ENCODE results near the gene CTIF.

Gene CTIF

DNA sequence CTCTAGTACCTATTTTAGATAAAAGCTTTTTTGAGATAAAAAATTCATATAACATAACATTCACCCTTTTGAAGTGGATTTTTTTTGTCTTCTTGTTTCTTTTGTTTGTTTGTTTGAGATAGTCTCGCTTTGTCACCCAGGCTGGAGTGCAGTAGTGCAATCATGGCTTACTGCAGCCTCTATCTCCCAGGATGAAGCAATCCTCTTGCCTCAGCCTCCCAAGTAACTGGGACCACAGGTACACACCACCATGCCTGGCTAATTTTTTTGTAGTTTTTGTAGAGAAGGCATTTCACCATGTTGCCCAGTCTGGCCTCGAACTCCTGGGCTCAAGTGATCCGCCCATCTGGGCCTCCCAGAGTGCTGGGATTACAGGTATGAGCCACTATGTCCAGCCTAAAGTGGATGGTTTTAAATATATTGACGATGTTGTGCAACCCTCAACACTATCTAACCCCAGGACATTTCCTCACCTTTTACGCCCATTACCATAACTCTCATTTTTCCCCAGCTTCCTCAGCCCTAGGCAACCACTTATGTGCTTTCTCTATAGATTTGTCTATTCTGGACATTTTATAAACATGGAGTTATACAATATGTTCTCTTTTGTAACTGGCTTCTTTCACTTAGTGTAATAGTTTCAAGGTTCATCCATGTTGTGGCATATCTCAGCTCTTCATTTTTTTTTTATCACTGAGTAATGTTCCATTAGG is 38.8 kb downstream of the CTIF start:
- FAIRE-seq (no peak), DNase-seq (ENCODE audit: insufficient read length, low spot score) (no peak)
- no peak for TF ChIP-seq POLR2AphosphoS5 (IDR thresholded peaks at IDR 0.05; ENCODE audit: low read depth, low read length)
- no peak for TF ChIP-seq POU2F2 (IDR thresholded peaks at IDR 0.05; ENCODE audit: low read depth, low read length)
- TF ChIP-seq TAF1 (IDR thresholded peaks at IDR 0.05; ENCODE audit: low read depth, low read length), result no peak
- no peak for TF ChIP-seq POLR2A (IDR thresholded peaks at IDR 0.05; ENCODE audit: low read depth, low read length)
- TF ChIP-seq PAX5 (IDR thresholded peaks at IDR 0.05; ENCODE audit: insufficient read depth, low read length, severe bottlenecking), result no peak
- no peak for TF ChIP-seq SPI1 (IDR thresholded peaks at IDR 0.05; ENCODE audit: low read depth, low read length)

DNA sequence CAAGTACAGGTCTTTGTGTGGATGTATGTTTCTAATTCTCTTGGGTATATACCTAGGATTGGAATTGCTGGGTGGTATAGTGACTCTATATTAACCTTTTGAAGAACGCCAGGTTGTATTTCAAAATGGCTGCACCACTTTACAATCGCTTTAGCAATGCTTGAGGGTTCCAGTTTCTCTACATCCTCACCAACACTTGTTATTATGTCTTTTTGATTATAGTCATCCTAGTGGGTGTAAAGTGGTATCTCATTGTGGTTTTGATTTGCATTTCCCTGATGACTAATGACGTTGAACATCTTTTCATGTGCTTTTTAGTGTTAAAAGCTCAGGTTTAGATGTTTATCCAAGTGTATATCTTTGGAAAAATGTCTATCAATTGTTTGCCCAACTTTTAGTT is 39.5 kb downstream of the CTIF start:
- DNase-seq (ENCODE audit: insufficient read length, low spot score), result no peak
- FAIRE-seq, result no peak
- no peak for TF ChIP-seq POLR2AphosphoS5 (IDR thresholded peaks at IDR 0.05; ENCODE audit: low read depth, low read length)
- TF ChIP-seq PAX5 (IDR thresholded peaks at IDR 0.05; ENCODE audit: insufficient read depth, low read length, severe bottlenecking), result no peak
- TF ChIP-seq POLR2A (IDR thresholded peaks at IDR 0.05; ENCODE audit: low read depth, low read length), result no peak
- no peak for TF ChIP-seq TAF1 (IDR thresholded peaks at IDR 0.05; ENCODE audit: low read depth, low read length)
- TF ChIP-seq POU2F2 (IDR thresholded peaks at IDR 0.05; ENCODE audit: low read depth, low read length), result no peak
- no peak for TF ChIP-seq SPI1 (IDR thresholded peaks at IDR 0.05; ENCODE audit: low read depth, low read length)

DNA sequence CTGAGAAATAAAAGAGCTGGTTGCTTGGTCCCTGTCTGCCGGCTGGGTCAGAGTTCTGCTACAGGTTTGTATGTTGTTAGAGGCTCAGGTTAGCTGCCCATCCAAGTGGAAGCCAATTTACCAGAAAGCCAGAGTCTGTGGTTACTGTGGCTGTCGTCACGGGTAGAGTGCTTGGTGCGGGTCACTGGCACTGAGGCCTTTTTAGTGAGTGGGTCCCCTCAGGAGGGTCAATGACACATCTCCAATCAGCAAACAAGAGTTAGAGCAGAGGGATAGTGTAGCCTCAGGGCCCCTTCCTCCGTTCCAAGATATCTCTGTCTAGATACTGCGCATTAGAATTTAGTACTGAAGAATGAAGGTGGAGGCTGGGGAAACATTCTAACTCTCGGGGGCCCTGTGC is 41.2 kb downstream of the CTIF start:
- FAIRE-seq, result no peak
- TF ChIP-seq POU2F2 (IDR thresholded peaks at IDR 0.05; ENCODE audit: low read depth, low read length) (no peak), SPI1 (IDR thresholded peaks at IDR 0.05; ENCODE audit: low read depth, low read length) (no peak), TAF1 (IDR thresholded peaks at IDR 0.05; ENCODE audit: low read depth, low read length) (no peak)

DNA sequence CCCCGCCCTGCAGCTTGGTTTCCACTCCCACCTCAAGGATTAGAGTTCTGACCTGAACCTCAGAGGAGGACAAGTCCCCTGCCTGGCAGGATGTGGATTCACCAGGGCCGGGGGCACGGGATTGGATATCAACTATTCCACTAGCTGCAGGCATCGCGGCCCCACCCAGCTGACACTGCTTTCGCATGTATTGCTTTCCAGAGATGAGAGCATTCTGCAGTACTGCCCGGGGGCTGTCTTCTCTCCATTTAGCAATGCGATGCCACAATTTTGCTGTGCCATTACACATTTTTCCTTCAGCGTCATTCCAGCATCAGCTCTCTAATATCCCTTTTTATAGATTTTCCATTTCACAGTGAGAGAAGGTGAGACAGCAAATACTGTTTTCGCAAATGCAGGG is 42.0 kb downstream of the CTIF start:
- DNase-seq (ENCODE audit: insufficient read length, low spot score) (no peak), FAIRE-seq (no peak)
- no peak for TF ChIP-seq TAF1 (IDR thresholded peaks at IDR 0.05; ENCODE audit: low read depth, low read length)
- no peak for TF ChIP-seq POLR2A (IDR thresholded peaks at IDR 0.05; ENCODE audit: low read depth, low read length)
- no peak for TF ChIP-seq PAX5 (IDR thresholded peaks at IDR 0.05; ENCODE audit: insufficient read depth, low read length, severe bottlenecking)
- TF ChIP-seq POLR2AphosphoS5 (IDR thresholded peaks at IDR 0.05; ENCODE audit: low read depth, low read length), result no peak
- TF ChIP-seq SPI1 (IDR thresholded peaks at IDR 0.05; ENCODE audit: low read depth, low read length), result no peak
- no peak for TF ChIP-seq POU2F2 (IDR thresholded peaks at IDR 0.05; ENCODE audit: low read depth, low read length)

More for the DNA sequence above, 41.2 kb downstream of the CTIF start:
- no peak for DNase-seq (ENCODE audit: insufficient read length, low spot score)

DNA sequence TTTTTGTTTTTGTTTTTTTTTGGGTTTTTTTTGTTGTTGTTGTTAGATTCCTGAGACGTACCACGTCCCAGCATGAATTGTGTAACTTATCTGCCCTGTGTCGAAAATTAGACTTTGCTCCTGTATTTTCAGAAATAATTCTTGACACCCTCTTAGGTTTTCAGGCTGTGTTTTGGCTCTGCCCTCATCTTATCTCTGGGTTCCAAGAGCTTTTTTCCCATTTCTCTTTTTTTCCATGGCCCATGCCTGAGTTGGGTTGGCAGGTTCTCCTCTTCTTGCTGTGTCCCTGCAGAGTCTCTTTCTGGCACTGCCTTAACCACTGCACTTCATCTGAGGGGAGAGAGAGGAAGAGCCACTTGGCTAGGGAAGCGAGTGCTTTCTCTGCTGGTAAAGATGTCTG is 42.4 kb downstream of the CTIF start:
- no peak for FAIRE-seq
- no peak for DNase-seq (ENCODE audit: insufficient read length, low spot score)
- TF ChIP-seq SPI1 (IDR thresholded peaks at IDR 0.05; ENCODE audit: low read depth, low read length), result no peak
- TF ChIP-seq TAF1 (IDR thresholded peaks at IDR 0.05; ENCODE audit: low read depth, low read length), result no peak
- no peak for TF ChIP-seq PAX5 (IDR thresholded peaks at IDR 0.05; ENCODE audit: insufficient read depth, low read length, severe bottlenecking)

DNA sequence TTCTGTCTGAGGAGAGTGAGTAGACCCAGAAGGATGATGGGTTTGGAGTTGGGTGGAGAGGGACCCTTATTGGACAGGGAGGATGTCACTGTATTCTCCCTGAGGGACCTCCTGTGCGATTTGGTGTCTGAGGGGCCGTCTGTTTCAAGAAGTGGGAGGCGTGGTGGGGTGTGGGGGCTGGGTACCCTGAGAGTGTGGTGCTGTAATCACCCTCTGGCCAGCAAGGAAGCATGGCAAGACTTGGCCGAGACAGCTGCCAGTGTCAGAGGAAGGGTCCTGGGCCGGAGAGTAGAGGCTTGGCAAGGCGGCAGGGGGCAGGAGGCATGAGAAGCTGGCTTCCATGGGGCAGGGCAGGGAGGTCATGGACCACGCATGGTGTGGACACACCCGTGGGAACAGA is 43.1 kb downstream of the CTIF start:
- no peak for DNase-seq (ENCODE audit: insufficient read length, low spot score)
- FAIRE-seq, result no peak
- TF ChIP-seq POLR2AphosphoS5 (IDR thresholded peaks at IDR 0.05; ENCODE audit: low read depth, low read length) (no peak), TAF1 (IDR thresholded peaks at IDR 0.05; ENCODE audit: low read depth, low read length) (no peak), POU2F2 (IDR thresholded peaks at IDR 0.05; ENCODE audit: low read depth, low read length) (no peak), SPI1 (IDR thresholded peaks at IDR 0.05; ENCODE audit: low read depth, low read length) (no peak), PAX5 (IDR thresholded peaks at IDR 0.05; ENCODE audit: insufficient read depth, low read length, severe bottlenecking) (no peak), POLR2A (IDR thresholded peaks at IDR 0.05; ENCODE audit: low read depth, low read length) (no peak)

DNA sequence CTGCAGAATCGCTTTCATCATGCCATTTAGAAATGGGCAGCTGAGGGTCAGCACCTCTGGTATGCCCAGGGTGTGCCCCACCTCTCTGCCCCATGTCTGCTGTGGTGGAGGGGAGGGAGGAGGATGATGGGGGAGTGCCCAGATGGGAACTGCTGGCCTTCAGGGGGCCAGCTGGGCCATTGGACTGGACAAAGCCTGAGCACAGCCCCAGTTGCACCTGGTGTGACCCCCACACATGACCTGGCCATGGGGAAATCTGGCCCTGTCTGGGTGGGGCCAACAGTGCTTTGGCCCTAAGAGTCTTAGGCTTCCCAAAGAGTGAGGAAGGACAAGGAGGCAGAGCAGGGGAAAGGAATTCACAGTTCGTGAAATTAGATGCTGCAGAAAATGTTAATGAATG is 44.1 kb downstream of the CTIF start:
- no peak for TF ChIP-seq SPI1 (IDR thresholded peaks at IDR 0.05; ENCODE audit: low read depth, low read length)
- no peak for TF ChIP-seq POLR2AphosphoS5 (IDR thresholded peaks at IDR 0.05; ENCODE audit: low read depth, low read length)
- FAIRE-seq, result no peak
- no peak for DNase-seq (ENCODE audit: insufficient read length, low spot score)

DNA sequence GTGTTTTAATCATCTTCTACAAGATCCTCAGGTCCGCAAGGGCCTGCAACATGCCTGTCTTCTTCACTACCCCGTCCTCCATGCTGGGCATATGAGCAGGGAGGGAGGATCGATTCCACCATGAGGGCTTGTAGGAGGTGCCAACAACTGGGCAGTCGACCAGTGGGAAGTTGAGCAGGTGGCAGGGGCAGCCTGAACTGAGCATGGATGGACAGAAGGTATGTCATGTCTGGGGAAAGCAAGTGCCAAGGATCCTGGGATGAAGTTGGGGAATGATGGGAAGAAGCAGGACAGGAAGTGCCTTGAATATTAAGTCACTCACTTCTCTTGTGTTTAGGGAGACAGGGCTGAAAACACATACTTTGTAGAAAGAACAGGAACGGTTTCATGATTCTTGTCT is 44.7 kb downstream of the CTIF start:
- no peak for DNase-seq (ENCODE audit: insufficient read length, low spot score)
- TF ChIP-seq PAX5 (IDR thresholded peaks at IDR 0.05; ENCODE audit: insufficient read depth, low read length, severe bottlenecking), result no peak
- no peak for TF ChIP-seq TAF1 (IDR thresholded peaks at IDR 0.05; ENCODE audit: low read depth, low read length)
- TF ChIP-seq SPI1 (IDR thresholded peaks at IDR 0.05; ENCODE audit: low read depth, low read length), result no peak
- no peak for TF ChIP-seq POU2F2 (IDR thresholded peaks at IDR 0.05; ENCODE audit: low read depth, low read length)
- TF ChIP-seq POLR2A (IDR thresholded peaks at IDR 0.05; ENCODE audit: low read depth, low read length), result no peak
- TF ChIP-seq POLR2AphosphoS5 (IDR thresholded peaks at IDR 0.05; ENCODE audit: low read depth, low read length), result no peak
- no peak for FAIRE-seq

DNA sequence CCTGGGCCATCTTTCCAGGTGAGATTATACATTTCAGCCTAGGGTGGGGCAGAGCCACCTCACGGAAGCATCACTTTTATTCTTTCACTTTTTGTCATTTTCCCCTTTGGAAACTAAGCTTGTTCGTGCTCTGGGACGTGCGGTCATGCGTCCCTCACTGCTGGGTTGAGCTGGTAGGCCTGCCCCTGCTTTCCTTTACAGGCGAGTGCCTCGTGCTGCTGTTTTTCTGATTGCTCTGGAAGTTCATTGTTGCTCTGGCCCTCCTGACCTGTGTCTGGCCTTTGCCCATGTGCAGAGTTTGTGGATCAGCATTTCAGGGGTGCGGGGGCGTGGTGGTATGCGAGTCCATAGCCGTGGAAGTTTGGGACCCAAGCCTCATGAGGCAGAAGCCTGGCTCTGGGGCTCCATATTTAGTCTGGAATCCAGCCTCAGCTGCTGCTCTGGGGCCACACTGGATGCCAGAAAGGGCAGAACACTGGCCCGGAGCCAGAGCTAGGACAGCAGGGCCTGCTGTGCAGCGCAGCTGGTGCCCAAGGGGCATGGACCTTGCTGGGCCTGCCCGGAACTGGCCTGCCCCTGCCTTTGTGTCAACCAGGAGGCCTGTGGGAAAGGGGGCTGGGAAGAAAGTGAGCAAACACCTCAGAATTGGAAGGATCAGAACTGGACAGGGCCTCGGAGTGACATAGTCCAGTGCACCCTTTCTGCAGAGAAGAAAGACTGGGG is 51.1 kb downstream of the CTIF start:
- FAIRE-seq, result no peak
- no peak for DNase-seq (ENCODE audit: insufficient read length, low spot score)
- TF ChIP-seq POLR2AphosphoS5 (IDR thresholded peaks at IDR 0.05; ENCODE audit: low read depth, low read length) (no peak), TAF1 (IDR thresholded peaks at IDR 0.05; ENCODE audit: low read depth, low read length) (no peak), POLR2A (IDR thresholded peaks at IDR 0.05; ENCODE audit: low read depth, low read length) (no peak), PAX5 (IDR thresholded peaks at IDR 0.05; ENCODE audit: insufficient read depth, low read length, severe bottlenecking) (no peak), SPI1 (IDR thresholded peaks at IDR 0.05; ENCODE audit: low read depth, low read length) (no peak), POU2F2 (IDR thresholded peaks at IDR 0.05; ENCODE audit: low read depth, low read length) (no peak)

DNA sequence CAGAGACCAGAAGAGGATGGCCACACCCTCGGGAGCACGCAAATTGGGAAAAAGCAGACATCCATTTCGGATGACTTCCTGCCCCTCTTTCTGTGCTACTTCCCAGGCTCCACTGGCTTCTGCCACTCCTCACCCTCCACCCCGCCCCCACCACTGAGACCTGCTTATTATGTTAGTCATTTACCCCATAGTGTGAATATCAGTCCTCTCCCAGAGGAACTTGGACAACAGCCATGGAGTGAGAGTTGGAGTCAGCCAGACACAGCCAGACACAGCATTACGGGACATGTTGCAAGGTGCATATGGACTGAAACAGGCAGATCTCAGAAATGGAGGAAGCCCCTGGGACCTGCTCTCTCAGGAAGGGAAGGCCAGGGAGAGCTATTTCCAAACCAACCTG is 51.8 kb downstream of the CTIF start:
- DNase-seq (ENCODE audit: insufficient read length, low spot score) (no peak), FAIRE-seq (no peak)
- TF ChIP-seq POLR2A (IDR thresholded peaks at IDR 0.05; ENCODE audit: low read depth, low read length) (no peak), POU2F2 (IDR thresholded peaks at IDR 0.05; ENCODE audit: low read depth, low read length) (no peak), TAF1 (IDR thresholded peaks at IDR 0.05; ENCODE audit: low read depth, low read length) (no peak), SPI1 (IDR thresholded peaks at IDR 0.05; ENCODE audit: low read depth, low read length) (no peak), POLR2AphosphoS5 (IDR thresholded peaks at IDR 0.05; ENCODE audit: low read depth, low read length) (no peak)

Data from GM12891 (cell line).